ENCODE data around the gene IFI27L2. TPM values are rescaled to one million over a fixed set of nuclear protein-coding genes. Genes with fewer than 3 reads are reported as not detected.

Gene IFI27L2
- total RNA-seq, 1 donor from 2014 or later, result 32.2 TPM

- Mint-ChIP-seq H3K27me3 (no peaks in the 10 kb centered on the region), H3K9me3 (ENCODE audit: low read depth) (no peaks in the 10 kb centered on the region), H3K4me1 (ENCODE audit: low read depth) (peaks cover 7% of the 10 kb centered on the region), H3K27ac (no peak overlapping the region), H3K4me3 (ENCODE audit: low read depth) (no peak overlapping the region), H3K36me3 (ENCODE audit: insufficient read depth) (peaks cover 2% of the 10 kb centered on the region)
- DNase-seq (ENCODE audit: low spot score, unreplicated experiment), result no peak
- TF ChIP-seq CTCF (IDR thresholded peaks at IDR 0.05; ENCODE audit: unreplicated experiment), result no peak
Measured at GRCh38 chr14:94087891-94088290, 41.5 kb downstream of the IFI27L2 start.

GRCh38 chr14:94081386-94081820 lies 48.0 kb downstream of the IFI27L2 start:
- peaks cover 43% of the 10 kb centered on the region for H3K4me1 Mint-ChIP-seq (ENCODE audit: low read depth)
- TF ChIP-seq CTCF (IDR thresholded peaks at IDR 0.05; ENCODE audit: unreplicated experiment), result no peak
- H3K27ac Mint-ChIP-seq, result peak overlapping the region; percentile 99
- H3K9me3 Mint-ChIP-seq (ENCODE audit: low read depth), result no peaks in the 10 kb centered on the region
- peak overlapping the region; percentile 100 for H3K4me3 Mint-ChIP-seq (ENCODE audit: low read depth)
- H3K27me3 Mint-ChIP-seq, result no peaks in the 10 kb centered on the region
- DNase-seq (ENCODE audit: low spot score, unreplicated experiment), result no peak
- H3K36me3 Mint-ChIP-seq (ENCODE audit: insufficient read depth), result peaks cover 18% of the 10 kb centered on the region

GRCh38 chr14:94080621-94081385 lies 48.6 kb downstream of the IFI27L2 start, which contains the start of the genes DDX24 and IFI27L1:
Gene DDX24, minus strand, starts transcription at chr14:94081202. Its CDS starts 1,460 bp downstream, at chr14:94079742.
Gene IFI27L1, plus strand, starts transcription at chr14:94081310. Its CDS starts 15,628 bp downstream, at chr14:94096938.
- peaks cover 43% of the 10 kb centered on the region for H3K4me1 Mint-ChIP-seq (ENCODE audit: low read depth)
- no peaks in the 10 kb centered on the region for H3K9me3 Mint-ChIP-seq (ENCODE audit: low read depth)
- H3K27me3 Mint-ChIP-seq, result no peaks in the 10 kb centered on the region
- H3K27ac Mint-ChIP-seq, result peak within 1 kb of the TSS; percentile 99
- DNase-seq (ENCODE audit: low spot score, unreplicated experiment), result peak; percentile 92
- peak within 1 kb of the TSS; percentile 100 for H3K4me3 Mint-ChIP-seq (ENCODE audit: low read depth)
- peaks cover 19% of the 10 kb centered on the region for H3K36me3 Mint-ChIP-seq (ENCODE audit: insufficient read depth)
- TF ChIP-seq CTCF (IDR thresholded peaks at IDR 0.05; ENCODE audit: unreplicated experiment), result no peak

GRCh38 chr14:94079891-94080620 lies 49.3 kb downstream of the IFI27L2 start:
- Mint-ChIP-seq H3K27ac (peak overlapping the region; percentile 99), H3K36me3 (ENCODE audit: insufficient read depth) (peaks cover 26% of the 10 kb centered on the region), H3K9me3 (ENCODE audit: low read depth) (peaks cover 7% of the 10 kb centered on the region), H3K27me3 (no peaks in the 10 kb centered on the region), H3K4me3 (ENCODE audit: low read depth) (peak overlapping the region; percentile 100), H3K4me1 (ENCODE audit: low read depth) (peaks cover 43% of the 10 kb centered on the region)
- no peak for DNase-seq (ENCODE audit: low spot score, unreplicated experiment)
- no peak for TF ChIP-seq CTCF (IDR thresholded peaks at IDR 0.05; ENCODE audit: unreplicated experiment)

GRCh38 chr14:94077823-94078222 lies 51.6 kb downstream of the IFI27L2 start:
- Mint-ChIP-seq H3K27ac (no peak overlapping the region), H3K4me1 (ENCODE audit: low read depth) (peaks cover 35% of the 10 kb centered on the region), H3K27me3 (no peaks in the 10 kb centered on the region), H3K4me3 (ENCODE audit: low read depth) (peak overlapping the region; percentile 37), H3K9me3 (ENCODE audit: low read depth) (peaks cover 16% of the 10 kb centered on the region), H3K36me3 (ENCODE audit: insufficient read depth) (peaks cover 37% of the 10 kb centered on the region)
- no peak for DNase-seq (ENCODE audit: low spot score, unreplicated experiment)
- TF ChIP-seq CTCF (IDR thresholded peaks at IDR 0.05; ENCODE audit: unreplicated experiment), result no peak
